NB4 (cell line): ENCODE results near the gene SPIN1.

Experiments
- DNase-seq: peaks from one replicate; pipeline ENCODE4 v3.0.0; 2010; ENCODE audit warnings: low read depth
- H3K4me3 ChIP-seq: one replicate; pipeline ENCODE4 v1.5.1; 2011; ENCODE audit warnings: mild to moderate bottlenecking, low read depth, low read length, moderate library complexity
- CTCF ChIP-seq: IDR thresholded peaks from one replicate; pipeline ENCODE4 v1.5.1; 2012; ENCODE audit warnings: low read depth, low read length
- MAX ChIP-seq: IDR thresholded peaks from 2 replicates; pipeline ENCODE4 v1.6.1; 2011; ENCODE audit warnings: low read depth, low read length
- MYC ChIP-seq: IDR thresholded peaks from 2 replicates; pipeline ENCODE4 v1.6.1; 2011; ENCODE audit warnings: low read depth, low read length
- POLR2A ChIP-seq: IDR thresholded peaks from 2 replicates; pipeline ENCODE4 v1.6.1; 2011; ENCODE audit warnings: mild to moderate bottlenecking; ENCODE audit not compliant: insufficient read length; ENCODE audit errors: extremely low read depth

Gene SPIN1

GRCh38 chr9:88392549-88392948, 4.3 kb downstream of the SPIN1 start:
- H3K4me3 ChIP-seq, result no peak overlapping the region
- DNase-seq, result no peak
- TF ChIP-seq POLR2A, result no peak

- TF ChIP-seq MYC, result no peak
- no peak for TF ChIP-seq CTCF
- TF ChIP-seq MAX, result no peak
- TF ChIP-seq POLR2A, result no peak
- H3K4me3 ChIP-seq, result no peak overlapping the region
- no peak for DNase-seq
Measured at GRCh38 chr9:88396836-88397577, 8.8 kb downstream of the SPIN1 start.

- H3K4me3 ChIP-seq, result no peak overlapping the region
- no peak for DNase-seq
- no peak for TF ChIP-seq CTCF
- TF ChIP-seq POLR2A, result no peak
- TF ChIP-seq MYC, result no peak
- no peak for TF ChIP-seq MAX
Measured at GRCh38 chr9:88398016-88398415, 9.8 kb downstream of the SPIN1 start.

- no peak overlapping the region for H3K4me3 ChIP-seq
- TF ChIP-seq MAX, result no peak
- no peak for TF ChIP-seq MYC
- no peak for TF ChIP-seq POLR2A
- no peak for TF ChIP-seq CTCF
- no peak for DNase-seq
Measured at GRCh38 chr9:88399966-88400365, 11.7 kb downstream of the SPIN1 start.

- H3K4me3 ChIP-seq, result no peak overlapping the region
- no peak for DNase-seq
- TF ChIP-seq MYC, result no peak
- no peak for TF ChIP-seq MAX
- TF ChIP-seq CTCF, result no peak
- TF ChIP-seq POLR2A, result no peak
Measured at GRCh38 chr9:88403340-88403739, 15.1 kb downstream of the SPIN1 start.

GRCh38 chr9:88406051-88406450, 17.8 kb downstream of the SPIN1 start:
- TF ChIP-seq MAX, result no peak
- TF ChIP-seq CTCF, result no peak
- TF ChIP-seq MYC, result no peak
- TF ChIP-seq POLR2A, result no peak
- DNase-seq, result no peak
- no peak overlapping the region for H3K4me3 ChIP-seq
